Fibroblast of mammary gland (primary cell): ENCODE measurements around the gene EPB41.
A peak's percentile ranks its signal among the peaks of the same experiment; 100 is the strongest.

Experiments used
- DNase-seq: peaks from one replicate; pipeline ENCODE4 v3.0.0-alpha.2; 2010; ENCODE audit warnings: low read depth
- H3K4me3 ChIP-seq: 2 replicates; pipeline ENCODE4 v1.5.1; 2011; ENCODE audit warnings: low read depth, mild to moderate bottlenecking, low read length, moderate library complexity; ENCODE audit not compliant: control insufficient read depth
- TF ChIP-seq, protein P1 (sequence below): conservative IDR thresholded peaks from 2 replicates; pipeline ENCODE4 v1.5.1; 2011; ENCODE audit warnings: low read depth, low read length, inconsistent platforms; ENCODE audit not compliant: control insufficient read depth, insufficient read depth

Gene EPB41

DNA sequence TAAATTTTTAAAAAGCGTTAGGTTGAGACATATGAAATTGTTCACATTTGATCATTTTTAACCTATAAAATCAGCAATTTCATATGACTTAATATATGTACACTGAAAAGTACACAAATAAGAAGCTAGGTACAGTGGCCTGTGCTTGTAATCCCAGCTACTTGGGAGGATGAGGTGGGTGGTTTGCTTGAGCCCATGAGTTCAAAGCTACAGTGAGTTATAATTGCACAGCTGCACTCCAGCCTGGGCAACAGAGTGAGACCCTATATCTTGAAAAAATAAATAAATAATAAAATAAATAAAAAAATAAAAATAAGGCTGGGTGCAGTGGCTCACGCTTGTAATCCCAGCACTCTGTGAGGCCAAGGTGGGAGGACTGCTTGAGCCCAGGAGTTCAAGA, 5.2 kb upstream of the EPB41 start:
- no peak overlapping the region for H3K4me3 ChIP-seq
- TF ChIP-seq, protein P1, sequence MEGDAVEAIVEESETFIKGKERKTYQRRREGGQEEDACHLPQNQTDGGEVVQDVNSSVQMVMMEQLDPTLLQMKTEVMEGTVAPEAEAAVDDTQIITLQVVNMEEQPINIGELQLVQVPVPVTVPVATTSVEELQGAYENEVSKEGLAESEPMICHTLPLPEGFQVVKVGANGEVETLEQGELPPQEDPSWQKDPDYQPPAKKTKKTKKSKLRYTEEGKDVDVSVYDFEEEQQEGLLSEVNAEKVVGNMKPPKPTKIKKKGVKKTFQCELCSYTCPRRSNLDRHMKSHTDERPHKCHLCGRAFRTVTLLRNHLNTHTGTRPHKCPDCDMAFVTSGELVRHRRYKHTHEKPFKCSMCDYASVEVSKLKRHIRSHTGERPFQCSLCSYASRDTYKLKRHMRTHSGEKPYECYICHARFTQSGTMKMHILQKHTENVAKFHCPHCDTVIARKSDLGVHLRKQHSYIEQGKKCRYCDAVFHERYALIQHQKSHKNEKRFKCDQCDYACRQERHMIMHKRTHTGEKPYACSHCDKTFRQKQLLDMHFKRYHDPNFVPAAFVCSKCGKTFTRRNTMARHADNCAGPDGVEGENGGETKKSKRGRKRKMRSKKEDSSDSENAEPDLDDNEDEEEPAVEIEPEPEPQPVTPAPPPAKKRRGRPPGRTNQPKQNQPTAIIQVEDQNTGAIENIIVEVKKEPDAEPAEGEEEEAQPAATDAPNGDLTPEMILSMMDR: no peak
- no peak for DNase-seq

DNA sequence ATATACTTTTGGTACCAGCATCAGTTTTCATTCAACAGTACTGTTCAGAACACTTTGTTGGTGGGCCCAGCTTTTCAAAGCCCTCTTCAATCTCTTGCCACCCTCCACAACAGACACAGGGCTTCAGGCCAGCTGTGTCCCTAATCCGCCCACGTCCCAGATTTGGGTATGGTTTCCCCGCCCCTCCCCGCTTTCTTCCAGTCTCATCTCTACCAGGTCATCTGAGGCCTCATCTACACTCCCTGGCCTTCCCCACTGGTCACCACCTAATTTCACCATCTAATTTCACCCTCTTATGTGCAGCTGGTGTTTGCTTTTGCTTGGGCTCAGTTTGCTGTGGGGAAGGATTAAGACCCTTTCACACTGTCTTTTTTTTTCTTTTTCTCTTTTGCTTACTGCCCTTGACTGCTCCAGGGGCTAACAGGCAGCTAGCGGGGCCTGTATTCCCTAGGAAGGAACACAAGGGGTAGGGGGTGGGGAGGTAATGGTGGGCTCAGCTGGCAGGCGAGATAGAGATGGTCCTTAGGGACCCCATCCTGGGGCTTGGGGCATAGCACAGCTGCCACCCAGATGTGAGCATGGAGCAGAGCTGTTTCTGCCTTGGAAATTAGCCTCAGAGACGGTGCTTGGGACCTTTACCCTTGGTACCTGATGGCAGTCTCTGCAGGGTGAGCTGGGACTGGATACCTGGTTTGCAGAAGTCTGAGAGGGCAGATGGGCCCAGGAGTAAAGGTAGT, 3.8 kb upstream of the EPB41 start:
- TF ChIP-seq, protein P1: no peak
- no peak overlapping the region for H3K4me3 ChIP-seq
- no peak for DNase-seq

DNA sequence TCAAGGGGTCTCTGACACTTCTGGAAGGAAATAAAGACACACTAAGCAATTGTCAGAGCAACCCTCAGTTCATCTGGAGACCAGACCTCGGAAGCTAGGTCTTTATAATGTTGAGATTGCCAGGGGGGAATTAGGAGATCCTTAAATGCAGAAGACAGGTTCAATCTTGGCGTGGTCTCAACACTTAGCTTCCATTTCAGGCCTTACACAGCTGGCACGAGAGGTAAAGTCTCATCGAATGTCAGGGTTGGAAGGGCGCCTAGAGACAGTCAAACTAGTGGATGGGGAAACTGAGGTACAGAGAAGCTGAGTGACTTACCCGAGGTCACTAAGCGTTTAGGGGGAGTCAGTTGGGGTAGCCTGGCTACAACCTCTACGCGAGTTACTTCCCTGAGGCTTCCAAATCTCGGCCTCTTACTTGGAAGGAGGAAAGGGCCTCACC, 562 bp upstream of the EPB41 start:
- peak overlapping the region; percentile 36 for H3K4me3 ChIP-seq
- TF ChIP-seq, protein P1: no peak

DNA sequence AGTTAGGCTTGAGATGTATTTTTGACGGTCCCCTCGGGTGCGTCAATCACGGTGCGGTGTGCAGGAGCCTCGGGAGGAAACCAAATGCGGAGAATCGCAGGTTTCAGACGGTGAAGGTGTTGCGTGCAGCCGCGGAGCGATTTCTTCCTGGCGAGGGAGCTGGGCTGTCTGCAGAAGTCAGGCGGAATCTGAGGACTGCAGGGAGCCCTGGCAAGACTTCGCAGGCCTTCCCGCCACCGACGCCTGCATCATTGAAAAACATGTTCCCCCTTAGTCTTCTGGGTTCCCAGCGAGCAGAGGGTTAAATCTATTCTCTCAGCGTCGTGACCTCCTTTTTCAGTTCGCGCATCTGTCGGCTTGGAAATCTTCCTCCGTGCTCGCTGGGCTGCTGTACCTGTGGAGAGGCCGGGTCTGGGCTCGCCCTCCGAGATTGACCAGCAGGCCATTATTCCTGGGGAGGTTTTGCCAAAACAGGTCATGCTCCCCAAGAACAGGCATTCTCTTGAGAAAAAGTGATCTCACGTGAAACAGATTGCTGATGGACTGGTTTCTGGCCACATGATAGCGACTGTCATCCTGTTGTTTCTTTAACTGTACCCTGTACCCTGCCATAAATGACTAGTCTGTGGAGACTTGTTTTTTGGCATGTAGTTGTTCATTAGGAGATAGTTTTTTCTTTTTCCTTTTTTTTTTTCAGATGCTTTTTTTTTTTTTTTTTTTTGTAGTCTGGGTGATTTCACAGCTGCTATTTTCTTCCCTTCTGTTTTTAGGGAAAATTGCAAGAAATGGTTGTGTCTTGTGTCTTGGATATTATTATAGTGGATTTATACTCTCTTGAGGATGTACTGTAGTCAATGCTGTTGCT, 894 bp downstream of the EPB41 start:
- DNase-seq: no peak
- peak overlapping the region; percentile 52 for H3K4me3 ChIP-seq
- TF ChIP-seq, protein P1: no peak

More for the DNA sequence above, 562 bp upstream of the EPB41 start:
- DNase-seq: no peak

DNA sequence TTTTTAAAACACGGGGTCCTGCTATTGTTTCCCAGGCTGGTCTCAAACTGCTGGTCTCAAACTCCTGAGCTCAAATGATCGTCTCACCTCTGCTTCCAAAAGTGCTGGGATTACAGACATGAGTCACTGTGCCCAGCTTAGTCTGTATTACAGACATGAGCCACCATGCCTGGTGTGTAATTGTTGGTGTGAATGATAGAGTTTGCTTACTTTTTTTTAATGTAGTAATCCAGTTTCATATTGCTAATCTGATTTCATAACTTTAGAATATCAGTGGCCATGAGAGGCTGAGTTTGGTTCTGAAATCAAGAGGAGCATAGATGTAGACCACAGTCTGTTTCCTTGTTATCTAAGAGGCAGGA, 3.4 kb downstream of the EPB41 start:
- TF ChIP-seq, protein P1: no peak
- no peak for DNase-seq
- no peak overlapping the region for H3K4me3 ChIP-seq

DNA sequence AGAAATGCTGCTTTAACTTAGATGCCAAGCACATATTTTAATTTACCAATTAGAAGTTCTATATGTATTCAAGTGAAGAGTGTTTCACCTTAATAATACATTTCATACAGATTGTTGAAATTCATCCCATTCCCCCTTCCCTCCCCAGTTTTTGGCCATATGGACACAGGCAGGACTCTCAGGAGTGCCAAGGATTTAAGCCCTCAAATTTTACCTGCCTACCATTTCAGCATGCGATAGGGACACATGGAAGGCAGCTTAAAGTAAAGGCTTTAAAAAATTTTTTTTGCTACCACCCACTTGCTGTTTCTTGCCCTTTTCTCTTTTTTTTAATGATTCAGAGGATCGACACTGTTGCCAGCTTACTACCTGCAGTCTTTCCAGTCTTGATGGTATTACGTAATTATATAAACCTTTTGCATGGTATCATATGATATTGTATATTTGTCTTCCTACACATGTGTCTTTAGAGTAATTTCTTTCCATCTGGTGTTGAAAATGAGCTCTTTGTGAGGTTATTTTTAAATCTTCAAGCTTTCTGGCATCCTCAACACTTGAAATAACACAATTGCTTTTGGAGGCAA, 7.0 kb downstream of the EPB41 start:
- H3K4me3 ChIP-seq: no peak overlapping the region
- TF ChIP-seq, protein P1: no peak
- no peak for DNase-seq
